H1 (cell line): ENCODE data around the gene CHPT1. TPM values are rescaled to one million over a fixed set of nuclear protein-coding genes. Genes with fewer than 3 reads are reported as not detected.

Experiments
- CTCF ChIA-PET: fragments of 300-600 bp; sonication (Branson Sonifier 250); formaldehyde crosslinking; loops from one replicate; lab custom pipeline; 2021; ENCODE audit not compliant: partially characterized antibody; lab: Charles Lee
- POLR2A ChIA-PET: fragments of 300-600 bp; sonication (Branson Sonifier 250); formaldehyde crosslinking; loops from one replicate; lab custom pipeline; 2021; ENCODE audit warnings: inconsistent platforms; ENCODE audit not compliant: partially characterized antibody; lab: Charles Lee
- DNase-seq, 2 experiments: peaks; one replicate each; pipeline versions ENCODE4 v3.0.0 to v3.0.0-alpha.2; 2010 to 2022; ENCODE audit warnings: low spot score in 2 of 2, low read depth in 1 of 2, mixed read lengths in 1 of 2
- FAIRE-seq: peaks from 2 replicates; lab custom pipeline; 2011; peaks lifted over from hg19 to GRCh38; lab: Jason Lieb, UNC
- H2AFZ ChIP-seq: 2 replicates; pipeline ENCODE4 v1.8.1; 2012; ENCODE audit warnings: low read length, inconsistent platforms
- H2AK5ac ChIP-seq: 2 replicates; pipeline ENCODE4 v1.6.1; 2013; ENCODE audit warnings: low read depth, low read length
- H2BK120ac ChIP-seq: replicated peaks from 2 replicates; pipeline ENCODE3; 2013; ENCODE audit warnings: low read depth, low read length, inconsistent platforms
- H2BK12ac ChIP-seq: 2 replicates; pipeline ENCODE4 v1.6.1; 2013; ENCODE audit warnings: low read depth, low read length
- H2BK15ac ChIP-seq: 2 replicates; pipeline ENCODE4 v1.6.1; 2013; ENCODE audit warnings: low read length
- H2BK20ac ChIP-seq: 2 replicates; pipeline ENCODE4 v1.6.1; 2013; ENCODE audit warnings: low read length
- H2BK5ac ChIP-seq: 2 replicates; pipeline ENCODE4 v1.6.1; 2013; ENCODE audit warnings: low read depth, low read length
- H3K14ac ChIP-seq: 2 replicates; pipeline ENCODE4 v1.6.1; 2013; ENCODE audit warnings: inconsistent platforms; ENCODE audit not compliant: insufficient read length
- H3K18ac ChIP-seq: 2 replicates; pipeline ENCODE4 v1.6.1; 2013; ENCODE audit warnings: low read length; ENCODE audit errors: extremely low read depth
- H3K23ac ChIP-seq: 2 replicates; pipeline ENCODE4 v1.6.1; 2013; ENCODE audit warnings: inconsistent platforms; ENCODE audit not compliant: insufficient read length
- H3K23me2 ChIP-seq: 2 replicates; pipeline ENCODE4 v1.6.1; 2013; ENCODE audit warnings: low read depth, low read length
- H3K27ac ChIP-seq: 2 replicates; pipeline ENCODE4 v1.6.1; 2011; ENCODE audit warnings: low read depth, low read length, inconsistent platforms
- H3K27me3 ChIP-seq, 4 experiments: replicated peaks in 1 of 4; 1 replicate in 1 of 4; 2 replicates in 3 of 4; pipeline versions ENCODE4 v1.6.1 to v1.8.1; 2011 to 2013; ENCODE audit warnings: low read length in 3 of 4, mild to moderate bottlenecking in 3 of 4, inconsistent platforms in 2 of 4, mixed read lengths in 2 of 4, moderate library complexity in 1 of 4; ENCODE audit not compliant: control insufficient read depth in 3 of 4, insufficient read depth in 3 of 4; ENCODE audit errors: extremely low read depth in 1 of 4
- H3K36me3 ChIP-seq, 4 experiments: 2 replicates each; pipeline versions ENCODE4 v1.6.1 to v1.8.1; 2011 to 2013; ENCODE audit warnings: mild to moderate bottlenecking in 4 of 4, low read length in 3 of 4, moderate library complexity in 2 of 4, control low read depth in 1 of 4, inconsistent platforms in 1 of 4; ENCODE audit not compliant: insufficient read depth in 4 of 4, control insufficient read depth in 2 of 4
- H3K4ac ChIP-seq: replicated peaks from 2 replicates; pipeline ENCODE3; 2013; ENCODE audit warnings: low read length, low read depth, mixed read lengths, inconsistent platforms; ENCODE audit not compliant: insufficient read length
- H3K4me1 ChIP-seq, 4 experiments: replicated peaks in 1 of 4; 1 replicate in 1 of 4; 2 replicates in 3 of 4; pipeline versions ENCODE4 v1.6.1 to v1.8.1; 2011 to 2013; ENCODE audit warnings: low read length in 3 of 4, inconsistent platforms in 2 of 4, mixed read lengths in 1 of 4; ENCODE audit not compliant: insufficient read depth in 4 of 4, control insufficient read depth in 3 of 4
- H3K4me2 ChIP-seq, 2 experiments: 2 replicates each; pipeline versions ENCODE4 v1.6.1 to v1.8.1; 2011 to 2013; ENCODE audit warnings: low read depth in 2 of 2, low read length in 2 of 2, control low read depth in 1 of 2, inconsistent platforms in 1 of 2, mild to moderate bottlenecking in 1 of 2; ENCODE audit not compliant: insufficient read depth in 1 of 2
- H3K4me3 ChIP-seq, 4 experiments: fragments of 200-600, 300-600 bp in 1 of 4; sonication (generic), shearing (Covaris generic), sonication (Bioruptor Twin) in 1 of 4; 2 replicates each; pipeline versions ENCODE4 v1.5.1 to v1.8.1; 2011 to 2016; ENCODE audit warnings: low read length in 4 of 4, low read depth in 3 of 4, control low read depth in 2 of 4, inconsistent platforms in 2 of 4, mild to moderate bottlenecking in 2 of 4, mixed read lengths in 1 of 4, moderate library complexity in 1 of 4; ENCODE audit not compliant: insufficient read depth in 2 of 4; ENCODE audit errors: extremely low read depth in 1 of 4
- H3K56ac ChIP-seq: replicated peaks from 2 replicates; pipeline ENCODE3; 2013; ENCODE audit warnings: low read depth, mild to moderate bottlenecking, mixed read lengths, low read length, inconsistent platforms; ENCODE audit not compliant: insufficient read length
- H3K79me1 ChIP-seq: 2 replicates; pipeline ENCODE4 v1.6.1; 2013; ENCODE audit warnings: low read depth, low read length, control low read depth
- H3K79me2 ChIP-seq, 2 experiments: 2 replicates each; pipeline versions ENCODE4 v1.6.1 to v1.8.1; 2012 to 2013; ENCODE audit warnings: low read length in 2 of 2, mild to moderate bottlenecking in 2 of 2, inconsistent platforms in 1 of 2; ENCODE audit not compliant: insufficient read depth in 2 of 2, control insufficient read depth in 1 of 2
- H3K9ac ChIP-seq, 4 experiments: replicated peaks in 1 of 4; 1 replicate in 1 of 4; 2 replicates in 3 of 4; pipeline versions ENCODE4 v1.6.1 to v1.8.1; 2011 to 2013; ENCODE audit warnings: low read depth in 3 of 4, low read length in 3 of 4, control low read depth in 2 of 4, mild to moderate bottlenecking in 2 of 4, moderate library complexity in 2 of 4, inconsistent platforms in 1 of 4; ENCODE audit errors: extremely low read depth in 1 of 4
- H3K9me3 ChIP-seq, 2 experiments: 2 replicates each; pipeline versions ENCODE4 v1.6.1 to v1.8.1; 2012 to 2013; ENCODE audit warnings: mild to moderate bottlenecking in 2 of 2, moderate library complexity in 2 of 2, control low read depth in 1 of 2, inconsistent platforms in 1 of 2, low read depth in 1 of 2, low read length in 1 of 2, mixed read lengths in 1 of 2; ENCODE audit not compliant: insufficient read depth in 2 of 2
- H4K20me1 ChIP-seq, 2 experiments: replicated peaks in 1 of 2; 2 replicates each; pipeline versions ENCODE3 to v1.8.1; 2011 to 2013; ENCODE audit warnings: inconsistent platforms in 2 of 2, low read length in 2 of 2, mild to moderate bottlenecking in 1 of 2; ENCODE audit not compliant: insufficient read depth in 2 of 2, control insufficient read depth in 1 of 2
- H4K5ac ChIP-seq: 2 replicates; pipeline ENCODE4 v1.6.1; 2013; ENCODE audit warnings: low read length, low read depth, mixed read lengths, inconsistent platforms; ENCODE audit not compliant: insufficient read length
- H4K8ac ChIP-seq: 2 replicates; pipeline ENCODE4 v1.8.0; 2013; ENCODE audit warnings: mild to moderate bottlenecking, moderate library complexity, low read length, inconsistent platforms; ENCODE audit not compliant: insufficient read depth; ENCODE audit errors: extremely low read depth
- H4K91ac ChIP-seq: replicated peaks from 2 replicates; pipeline ENCODE3; 2013; ENCODE audit warnings: low read length, mixed read lengths, inconsistent platforms; ENCODE audit not compliant: insufficient read length
- BCL11A ChIP-seq, 2 experiments: IDR thresholded peaks; one replicate each; pipeline ENCODE4 v1.6.1; 2011; ENCODE audit warnings: low read depth in 2 of 2, low read length in 2 of 2, mild to moderate bottlenecking in 2 of 2
- CBX8 ChIP-seq: fragments of 300-800, 300-1000 bp; sonication (generic); IDR thresholded peaks from 2 replicates; pipeline ENCODE4 v1.7.1; 2016; ENCODE audit warnings: low read depth, low read length, borderline replicate concordance
- CHD2 ChIP-seq: IDR thresholded peaks from 2 replicates; pipeline ENCODE4 v1.6.1; 2012; ENCODE audit warnings: low read length, improper control_type of control experiment
- E2F6 ChIP-seq: IDR thresholded peaks from 2 replicates; pipeline ENCODE4 v1.6.1; 2012; ENCODE audit warnings: inconsistent platforms
- EGR1 ChIP-seq: IDR thresholded peaks from 2 replicates; pipeline ENCODE4 v1.6.1; 2011; ENCODE audit warnings: low read depth, low read length, borderline replicate concordance
- FOSL1 ChIP-seq: IDR thresholded peaks from 2 replicates; pipeline ENCODE4 v1.6.1; 2011; ENCODE audit warnings: mild to moderate bottlenecking, low read depth, low read length, moderate library complexity; ENCODE audit not compliant: insufficient read depth
- KDM5A ChIP-seq: fragments of 200-600 bp; IDR thresholded peaks from 2 replicates; pipeline ENCODE4 v1.7.1; 2012; ENCODE audit warnings: mild to moderate bottlenecking, low read length, inconsistent platforms, mixed read lengths
- RFX5 ChIP-seq: IDR thresholded peaks from 2 replicates; pipeline ENCODE4 v1.6.1; 2011; ENCODE audit warnings: low read depth, low read length, improper control_type of control experiment, borderline replicate concordance
- RNF2 ChIP-seq: fragments of 200-900, 300-1000 bp; sonication (generic); IDR thresholded peaks from 2 replicates; pipeline ENCODE4 v1.7.1; 2016; ENCODE audit warnings: borderline replicate concordance, low read depth, mild to moderate bottlenecking, antibody characterized with exemption, low read length; ENCODE audit not compliant: poor library complexity, severe bottlenecking; ENCODE audit errors: missing control alignments
- SAP30 ChIP-seq: fragments of 300-600 bp; sonication (generic); IDR thresholded peaks from 2 replicates; pipeline ENCODE4 v1.7.1; 2012; ENCODE audit warnings: low read length, moderate library complexity, mild to moderate bottlenecking, inconsistent platforms; ENCODE audit not compliant: insufficient read depth, insufficient replicate concordance
- SIX5 ChIP-seq: IDR thresholded peaks from 2 replicates; pipeline ENCODE4 v1.6.1; 2011; ENCODE audit warnings: mild to moderate bottlenecking, low read depth, low read length
- SP1 ChIP-seq: IDR thresholded peaks from 2 replicates; pipeline ENCODE4 v1.6.1; 2011; ENCODE audit warnings: low read depth, low read length
- TAF7 ChIP-seq: optimal IDR thresholded peaks from 2 replicates; pipeline ENCODE3; 2011; ENCODE audit warnings: low read depth, mild to moderate bottlenecking, inconsistent platforms, low read length, moderate library complexity, borderline replicate concordance
- polyA plus RNA-seq, 7 experiments: library from polyadenylated mRNA; depleted of rRNA in 3 of 7; stranded (reverse) in 5 of 7; unstranded in 2 of 7; fragments of >200 nt in 5 of 7; fragments of 200-250 nt in 2 of 7; gene quantifications; 1 replicate in 5 of 7; 2 replicates in 1 of 7; 4 replicates in 1 of 7; pipeline versions ENCODE4 v1.2.1 to v1.2.3, GENCODE V29; 2011 to 2013; ENCODE audit warnings: missing spikeins in 2 of 7, mixed read lengths in 2 of 7
- total RNA-seq: library from RNA; stranded (reverse); fragmentation: NEBNext Ultra II Directional; extraction: Animal tissue kit (Norgen Biotek cat#: 25700); gene quantifications from 2 replicates; pipeline ENCODE4 v1.2.1, GENCODE V29; 2021
- TF ChIP-seq, protein P1 (sequence below): IDR thresholded peaks from 2 replicates; pipeline ENCODE4 v1.6.1; 2012; ENCODE audit warnings: inconsistent platforms

Gene CHPT1
- total and polyA plus RNA-seq, 2 of the 8 experiments (the other 6 are each of a cell fraction or from before 2014, with no cell fraction given) = 13.3 to 22.5 TPM

GRCh38 chr12:101729842-101730241, 32.4 kb downstream of the CHPT1 start:
- Histone ChIP-seq H3K4ac (no peak overlapping the region), H3K4me3 (no peak overlapping the region), H2BK120ac (no peak overlapping the region), H3K27ac (no peak overlapping the region), H3K18ac (no peak overlapping the region), H3K27me3 (no peaks in the 10 kb centered on the region), H2AFZ (no peak overlapping the region), H3K14ac (no peak overlapping the region), H3K36me3 (peaks cover 0 to 3% (median 0%) of the 10 kb centered on the region in 4 experiments; a peak in 1 of 8 replicates), H2AK5ac (no peak overlapping the region), H4K91ac (no peak overlapping the region), H3K23ac (no peak overlapping the region), H3K4me1 (no peaks in the 10 kb centered on the region), H4K5ac (no peak overlapping the region), H3K4me2 (no peak overlapping the region), H3K23me2 (no peaks in the 10 kb centered on the region), H3K9me3 (no peaks in the 10 kb centered on the region), H2BK20ac (no peak overlapping the region), H3K79me1 (no peaks in the 10 kb centered on the region), H3K79me2 (no peaks in the 10 kb centered on the region), H3K9ac (no peak overlapping the region), H2BK5ac (no peak overlapping the region), H4K20me1 (no peaks in the 10 kb centered on the region), H4K8ac (no peak overlapping the region), H3K56ac (no peak overlapping the region), H2BK12ac (no peak overlapping the region), H2BK15ac (no peak overlapping the region)
- DNase-seq = no peak
- CTCF ChIA-PET = interaction anchor here (0.6 kb wide), 1 partner anchor 30 kb away, joined by 3 read pairs; no protein-coding TSS in a partner anchor
- FAIRE-seq = no peak
- no peak for TF ChIP-seq RNF2
- no peak for TF ChIP-seq SP1
- no peak for TF ChIP-seq RFX5
- TF ChIP-seq BCL11A (IDR thresholded peaks at IDR 0.05; ENCODE audit: low read depth in 2 of 2, low read length in 2 of 2) = no peak
- TF ChIP-seq EGR1 = no peak
- no peak for TF ChIP-seq SAP30
- no peak for TF ChIP-seq E2F6
- TF ChIP-seq TAF7 = no peak
- TF ChIP-seq CBX8 = no peak
- no peak for TF ChIP-seq CHD2
- no peak for TF ChIP-seq KDM5A
- no peak for TF ChIP-seq SIX5
- TF ChIP-seq, protein P1, sequence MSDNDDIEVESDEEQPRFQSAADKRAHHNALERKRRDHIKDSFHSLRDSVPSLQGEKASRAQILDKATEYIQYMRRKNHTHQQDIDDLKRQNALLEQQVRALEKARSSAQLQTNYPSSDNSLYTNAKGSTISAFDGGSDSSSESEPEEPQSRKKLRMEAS = no peak
- TF ChIP-seq FOSL1 = no peak
- POLR2A ChIA-PET = no interaction called here
